GM18520 (cell line): Measurements from ENCODE around the gene ADGRE2.
"Not testable (repeated sequence)": the region's sequence is repeated elsewhere in the genome, so short reads cannot be mapped to it uniquely, and the experiment has no call there.

Source experiments
- ATAC-seq: cut with Tn5 transposase; IDR thresholded peaks from one replicate; pipeline ENCODE4 v1.9.1; 2021; ENCODE audit not compliant: unreplicated experiment

The ADGRE2 gene

DNA sequence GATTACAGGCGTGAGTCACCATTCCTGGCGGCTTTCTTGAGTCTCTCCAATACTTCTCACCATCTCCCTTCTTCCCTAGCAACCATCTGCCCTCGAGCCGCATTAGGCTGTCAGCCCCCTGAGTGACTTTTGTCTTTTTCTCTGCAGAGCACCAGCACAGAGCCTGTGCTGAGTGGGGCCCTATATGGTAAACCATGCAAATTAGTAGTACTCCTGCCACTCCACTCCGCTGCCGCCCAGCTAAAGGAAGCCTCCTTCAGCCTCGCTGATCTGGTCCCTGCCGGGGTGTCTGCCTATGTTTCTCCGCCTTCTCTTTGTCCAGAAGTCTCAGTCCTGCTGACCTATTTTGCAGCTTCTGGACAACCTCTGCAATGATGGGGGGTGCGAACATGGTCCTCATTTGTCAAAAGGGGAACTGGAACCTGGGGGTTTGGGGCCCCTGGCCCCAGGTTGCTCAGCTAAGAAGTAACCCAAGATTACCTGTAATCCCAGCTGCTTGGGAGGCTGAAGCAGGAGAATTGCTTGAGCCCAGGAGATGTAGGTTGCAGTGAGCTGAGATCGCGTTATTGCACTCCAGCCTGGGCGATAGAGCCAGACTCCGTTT lies 2.4 kb upstream of the ADGRE2 start:
- not testable (repeated sequence) for ATAC-seq

DNA sequence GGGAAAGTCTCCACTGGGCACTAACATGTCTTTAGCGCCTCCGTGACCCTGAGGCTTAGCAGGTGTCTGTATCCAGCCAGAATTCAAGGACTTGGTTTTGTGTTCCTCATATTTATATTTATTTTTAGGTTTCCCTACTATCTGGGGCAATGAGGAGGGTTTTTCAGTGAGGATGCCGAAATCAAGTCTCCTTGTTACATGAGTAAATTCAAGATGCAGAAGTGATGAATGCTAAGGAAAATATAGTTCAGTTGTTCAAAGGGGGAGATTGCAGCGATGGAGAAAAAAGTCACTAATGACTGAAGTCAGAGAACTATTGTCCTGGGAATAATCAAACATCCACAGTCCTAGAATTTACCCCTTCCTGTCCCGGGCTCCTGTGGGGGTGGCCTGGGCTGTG lies 791 bp upstream of the ADGRE2 start:
- ATAC-seq: no peak

DNA sequence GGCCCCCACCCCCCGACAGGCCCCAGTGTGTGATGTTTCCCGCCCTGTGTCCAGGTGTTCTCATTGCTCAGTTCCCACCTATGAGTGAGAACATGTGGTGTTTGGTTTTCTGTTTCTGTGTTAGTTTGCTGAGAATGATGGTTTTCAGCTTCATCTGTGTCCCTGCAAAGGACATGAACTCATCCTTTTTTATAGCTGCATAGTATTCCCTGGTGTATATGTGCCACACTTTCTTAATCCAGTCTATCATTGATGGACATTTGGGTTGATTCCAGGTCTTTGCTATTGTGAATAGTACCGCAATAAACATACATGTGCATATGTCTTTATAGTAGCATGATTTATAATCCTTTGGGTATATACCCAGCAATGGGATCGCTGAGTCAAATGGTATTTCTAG lies 715 bp downstream of the ADGRE2 start:
- ATAC-seq: not testable (repeated sequence)

DNA sequence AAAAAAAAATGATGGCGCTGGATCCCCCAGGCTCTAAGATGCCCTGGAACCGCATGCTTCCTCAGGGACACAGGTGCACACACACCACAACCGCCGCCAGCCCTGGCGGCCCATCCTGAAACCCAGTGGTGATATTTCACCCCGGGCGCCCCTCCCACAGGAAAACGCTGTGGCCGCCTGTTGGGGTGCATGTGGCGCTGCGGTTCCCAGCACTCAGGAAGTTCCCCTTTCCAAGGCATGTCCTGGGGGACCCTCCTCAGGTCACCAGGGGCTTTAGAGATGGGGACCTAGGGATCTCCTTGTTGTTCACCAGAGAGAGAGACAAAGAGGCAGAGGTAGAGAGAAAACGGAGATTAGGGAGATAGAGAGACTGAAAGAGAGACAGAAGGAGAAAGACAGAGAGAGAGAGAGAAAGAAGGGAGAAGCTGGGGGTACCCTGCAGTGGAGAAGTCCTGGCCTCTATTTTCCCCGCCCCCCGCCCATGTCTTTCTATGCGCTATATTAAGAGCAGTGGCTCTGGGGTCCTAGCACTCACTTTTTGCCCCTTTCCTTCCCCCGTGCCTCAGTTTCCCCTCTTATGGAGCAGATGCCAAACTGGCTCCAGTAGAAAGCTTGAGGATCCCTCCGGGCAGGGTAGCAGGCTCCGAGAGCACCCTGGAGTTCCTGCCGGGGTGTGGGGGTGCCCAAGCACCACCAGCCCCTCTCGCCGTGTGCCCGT lies 2.3 kb downstream of the ADGRE2 start:
- ATAC-seq: no peak

DNA sequence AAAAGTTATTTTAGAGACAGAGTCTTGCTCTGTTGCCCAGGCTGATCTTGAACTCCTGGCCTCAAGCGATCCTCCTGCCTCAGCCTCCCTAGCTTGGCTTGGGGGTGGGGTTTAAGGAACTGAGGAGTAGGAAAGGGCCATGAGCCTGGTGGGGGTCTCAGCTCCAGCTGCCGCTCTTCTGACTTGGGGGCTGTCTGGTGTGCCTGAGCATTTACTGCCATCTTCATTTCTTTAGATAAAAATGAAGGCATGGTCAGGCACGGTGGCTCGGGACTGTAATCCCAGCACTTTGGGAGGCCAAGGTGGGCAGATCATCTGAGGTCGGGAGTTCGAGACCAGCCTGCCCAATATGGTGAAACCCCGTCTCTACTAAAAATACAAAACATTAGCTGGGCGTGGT lies 3.0 kb downstream of the ADGRE2 start:
- not testable (repeated sequence) for ATAC-seq

DNA sequence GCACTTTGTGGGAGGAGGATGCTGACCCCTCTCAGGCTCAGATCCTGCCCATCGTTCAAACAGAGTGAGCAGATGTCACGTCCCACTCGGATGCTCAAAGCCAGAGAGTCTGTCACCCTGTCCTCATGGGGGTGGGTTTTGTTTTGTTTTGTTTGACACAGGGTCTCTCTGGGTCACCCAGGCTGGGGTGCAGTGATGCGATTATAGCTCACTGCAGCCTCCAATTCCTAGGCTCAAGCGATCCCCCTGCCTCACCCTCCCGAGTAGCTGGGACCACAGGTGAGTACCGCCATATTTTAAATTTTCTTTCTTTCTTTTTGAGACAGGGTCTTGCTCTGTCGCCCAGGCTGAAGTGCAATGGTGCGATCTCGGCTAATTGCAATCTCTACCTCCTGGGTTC lies 4.0 kb downstream of the ADGRE2 start:
- no peak for ATAC-seq

DNA sequence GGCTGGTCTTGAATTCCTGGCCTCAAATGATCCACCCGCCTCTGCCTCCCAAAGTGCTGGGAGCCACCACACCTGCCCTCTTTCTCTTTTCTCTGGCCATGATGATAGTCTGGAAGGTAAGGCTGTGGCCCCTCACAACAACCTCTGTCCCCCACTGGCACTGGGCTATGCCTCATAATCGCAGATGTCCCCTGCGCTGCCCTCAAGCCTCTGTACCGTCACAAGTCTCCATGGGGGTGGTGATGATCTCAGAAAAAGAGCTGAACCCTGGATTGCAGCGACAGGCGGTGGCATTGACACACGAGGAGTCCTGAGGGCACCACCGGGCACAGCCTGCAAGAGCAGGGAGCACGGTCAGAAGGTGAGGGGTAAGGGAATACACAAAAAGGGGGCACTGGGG lies 4.6 kb downstream of the ADGRE2 start:
- not testable (repeated sequence) for ATAC-seq

DNA sequence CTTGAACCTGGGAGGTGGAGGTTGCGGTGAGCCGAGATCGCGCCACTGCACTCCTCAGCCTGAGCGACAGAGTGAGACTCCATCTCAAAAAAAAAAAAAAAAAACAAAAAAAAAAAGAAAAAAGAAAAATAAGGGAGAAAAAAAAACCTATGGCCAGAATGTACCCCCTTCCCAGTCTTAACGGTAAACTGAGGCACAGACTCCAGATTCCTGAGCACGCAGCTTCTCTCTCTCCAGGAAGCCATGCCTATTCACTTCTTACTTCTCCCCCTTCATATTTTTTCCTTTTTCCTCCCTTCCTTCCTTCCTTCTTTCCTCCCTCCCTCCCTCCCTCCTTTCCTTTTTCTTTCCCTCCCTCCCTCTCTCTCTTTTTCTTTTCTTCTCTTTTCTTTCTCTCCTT lies 5.4 kb downstream of the ADGRE2 start:
- ATAC-seq: no peak

DNA sequence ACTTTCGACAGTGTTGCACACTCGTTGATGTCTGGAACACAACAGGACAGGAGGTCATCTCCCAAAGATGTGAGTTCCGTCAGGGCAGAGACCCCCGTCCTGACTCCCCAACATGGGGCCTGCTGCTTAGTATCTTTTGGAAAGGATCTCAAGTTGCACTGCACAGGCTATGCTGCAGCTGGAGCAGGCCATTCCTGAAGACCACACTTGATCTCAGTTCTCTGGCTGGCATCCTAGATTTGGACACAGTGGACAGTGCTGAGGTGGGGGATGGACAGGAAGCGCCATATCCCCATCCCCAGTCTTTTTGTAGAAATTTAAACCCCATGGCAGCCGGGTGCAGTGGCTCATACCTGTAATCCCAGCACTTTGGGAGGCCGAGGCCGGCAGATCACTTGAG lies 5.9 kb downstream of the ADGRE2 start:
- ATAC-seq: no peak

DNA sequence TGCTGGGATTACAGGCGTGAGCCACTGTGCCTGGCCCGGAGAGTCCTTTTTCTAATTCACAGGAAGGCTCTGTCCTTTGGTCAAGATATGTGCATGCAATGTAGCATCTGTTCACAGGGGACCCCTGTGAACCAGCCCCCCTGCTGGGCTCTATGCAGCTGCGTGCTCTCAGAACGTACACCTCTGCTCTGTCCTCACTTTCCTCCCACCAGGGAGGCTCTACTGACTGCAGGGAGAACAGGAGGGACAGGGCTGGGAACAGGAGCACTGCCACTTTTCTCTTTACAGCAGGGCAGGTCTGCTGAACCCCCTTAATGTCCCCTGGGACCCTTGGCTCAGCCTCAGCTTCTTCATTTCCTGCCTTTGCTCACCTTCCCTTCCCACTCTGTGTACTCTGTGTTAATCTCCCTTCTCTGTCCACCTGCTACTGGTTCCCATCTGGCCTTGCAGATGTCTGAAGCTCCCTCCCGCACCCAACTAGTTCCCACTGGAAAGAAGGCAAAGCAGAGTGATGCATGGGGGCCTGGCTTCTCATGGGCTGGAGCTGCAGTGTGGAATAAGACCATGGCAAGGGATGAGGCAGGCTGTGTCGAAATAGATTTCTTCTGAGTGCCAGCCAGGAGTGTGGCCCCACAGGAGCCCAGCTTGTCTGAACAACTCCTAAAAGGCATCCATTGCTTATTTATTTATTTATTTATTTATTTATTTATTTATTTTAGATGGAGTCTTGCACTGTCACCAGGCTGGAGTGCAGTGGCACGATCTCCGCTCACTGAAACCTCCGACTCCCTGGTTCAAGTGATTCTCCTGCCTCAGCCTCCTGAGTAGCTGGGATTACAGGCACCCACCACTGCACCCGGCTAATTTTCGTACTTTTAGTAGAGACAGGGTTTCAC lies 7.2 kb downstream of the ADGRE2 start:
- no peak for ATAC-seq

DNA sequence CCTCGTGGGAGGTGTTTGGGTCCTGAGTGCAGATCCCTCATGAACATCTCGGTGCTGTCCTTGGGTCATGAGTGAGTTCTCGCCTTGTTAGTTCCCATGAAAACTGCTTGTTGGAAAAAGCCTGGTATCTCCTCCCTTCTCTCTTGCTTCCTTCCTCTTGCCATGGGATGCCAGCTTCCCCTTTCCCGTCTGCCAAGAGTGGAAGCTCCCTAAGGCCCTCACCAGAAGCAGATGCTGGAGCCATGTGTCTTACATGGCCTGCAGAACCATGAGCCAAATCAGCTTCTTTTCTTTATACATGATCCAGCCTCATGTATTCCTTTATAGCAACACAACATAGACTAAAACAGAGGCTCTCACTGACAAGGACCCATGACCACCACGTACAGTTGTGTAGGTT lies 8.2 kb downstream of the ADGRE2 start:
- no peak for ATAC-seq

DNA sequence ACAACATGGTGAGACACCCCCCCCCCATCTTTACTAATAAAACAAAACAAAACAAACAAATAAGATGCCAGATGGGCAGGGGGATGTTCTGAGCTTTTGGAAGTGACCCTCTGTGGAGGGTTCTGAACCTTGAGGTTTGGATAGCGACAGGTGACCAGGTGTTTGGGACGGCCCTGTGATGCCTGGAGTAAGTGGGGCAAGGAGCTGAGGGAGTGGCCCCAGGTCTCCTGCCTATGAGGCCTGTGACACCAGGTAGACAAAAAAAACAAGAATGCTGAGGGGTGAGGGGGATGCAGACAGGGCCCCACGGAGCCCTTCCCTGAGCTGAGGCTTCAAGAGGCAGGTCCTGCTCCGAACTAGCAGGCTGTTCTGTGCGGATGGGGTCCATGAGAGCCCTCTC lies 9.2 kb downstream of the ADGRE2 start:
- ATAC-seq: no peak

DNA sequence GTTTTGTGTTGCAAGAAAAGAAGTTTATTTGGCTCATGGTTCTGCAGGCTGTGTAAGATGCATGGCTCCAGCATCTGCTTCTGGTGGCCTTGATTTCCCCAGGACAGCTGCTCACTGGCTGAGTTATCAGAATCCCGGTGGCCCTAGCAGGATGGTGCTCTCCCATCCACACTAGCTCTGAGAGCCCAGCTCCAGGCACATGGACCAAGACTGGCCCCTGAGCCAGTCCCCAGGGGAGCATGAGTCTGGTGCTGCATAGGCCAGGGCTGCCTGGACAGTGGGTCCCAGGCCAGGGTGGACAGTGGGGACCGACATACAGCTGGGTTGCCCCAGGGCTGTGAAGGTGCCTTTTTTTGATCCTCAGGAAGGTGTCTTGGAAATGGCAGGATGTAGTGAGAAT lies 10.4 kb downstream of the ADGRE2 start:
- no peak for ATAC-seq

DNA sequence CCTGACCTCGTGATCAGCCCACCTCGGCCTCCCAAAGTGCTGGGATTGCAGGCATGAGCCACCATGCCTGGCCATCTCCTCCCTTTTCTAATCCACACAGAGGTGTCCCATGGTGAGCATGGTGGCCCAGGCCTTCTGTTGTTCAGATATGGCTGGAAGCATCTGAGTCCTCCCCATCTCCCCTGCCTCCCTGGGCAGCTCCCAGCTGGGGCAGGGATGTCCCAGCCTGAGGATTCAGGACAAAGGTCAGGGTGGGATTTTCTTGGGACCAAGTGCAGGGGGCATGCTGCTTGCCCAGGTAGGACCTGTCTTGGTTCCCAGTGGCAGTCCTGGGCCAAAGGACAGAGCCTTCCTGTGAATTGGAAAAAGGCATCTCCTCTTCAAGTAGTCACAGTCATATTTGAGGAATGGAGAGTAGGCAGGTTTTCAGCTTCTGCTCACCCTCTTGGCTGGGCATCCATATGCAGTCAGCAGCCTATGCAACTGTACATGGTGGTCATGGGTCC lies 10.8 kb downstream of the ADGRE2 start:
- ATAC-seq: no peak

DNA sequence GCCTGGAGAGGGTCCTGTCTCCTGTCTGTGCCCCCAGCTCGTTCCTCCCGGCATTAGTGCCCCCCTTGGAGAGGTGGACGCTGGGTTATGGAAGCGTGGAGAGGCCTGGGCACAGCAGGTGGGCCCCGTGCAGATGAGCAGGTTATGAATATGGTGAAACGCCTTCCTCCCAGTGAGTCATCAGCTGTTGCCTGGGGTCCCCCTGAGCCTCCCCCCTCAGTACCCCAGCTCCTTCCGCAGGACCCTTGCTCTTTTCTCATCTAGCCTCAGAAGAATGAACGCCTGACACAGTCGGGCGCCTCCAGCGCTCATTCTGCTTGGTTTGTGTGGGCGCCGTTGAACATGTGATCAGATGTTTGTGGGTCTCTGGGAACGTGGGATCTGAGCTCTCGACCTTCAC lies 12.5 kb downstream of the ADGRE2 start:
- ATAC-seq: not testable (repeated sequence)

DNA sequence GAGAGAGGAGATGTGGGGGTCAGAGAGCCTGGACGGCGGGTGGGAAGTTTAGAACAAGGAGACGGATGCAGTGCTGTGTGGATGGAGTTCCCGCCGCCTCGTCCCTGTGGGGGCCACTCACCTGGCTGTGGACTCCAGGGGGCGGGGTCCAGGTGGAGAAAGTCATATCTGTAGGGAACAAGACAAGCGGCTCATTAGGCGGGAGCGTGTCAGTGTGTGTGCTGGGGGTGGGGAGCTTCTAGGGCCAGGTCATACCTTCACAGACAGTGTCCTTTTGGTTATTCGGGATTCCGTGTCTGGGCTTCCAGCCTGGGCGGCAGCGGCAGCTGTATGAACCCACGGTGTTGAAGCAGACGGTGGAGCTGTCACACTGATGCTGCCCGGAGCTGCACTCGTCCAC lies 13.0 kb downstream of the ADGRE2 start:
- ATAC-seq: not testable (repeated sequence)

DNA sequence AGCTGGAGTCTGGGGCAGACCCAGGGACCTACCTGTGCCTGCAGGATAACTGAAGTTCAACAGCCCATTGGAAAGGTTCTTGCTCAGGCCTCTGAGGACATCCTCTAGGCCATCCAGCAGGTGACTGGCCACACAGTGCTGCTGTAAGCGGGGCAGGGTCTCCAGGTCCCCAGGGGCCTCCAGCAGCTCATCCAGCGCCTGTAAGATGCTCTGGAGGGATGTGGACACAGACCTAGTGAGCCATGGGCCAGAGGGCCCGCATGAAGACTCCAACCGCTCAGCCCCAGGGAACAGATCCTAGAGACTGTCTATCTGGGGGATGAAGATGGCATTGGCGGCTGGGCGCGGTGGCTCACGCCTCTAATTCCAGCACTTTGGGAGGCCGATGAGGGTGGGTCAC lies 14.0 kb downstream of the ADGRE2 start:
- no peak for ATAC-seq

DNA sequence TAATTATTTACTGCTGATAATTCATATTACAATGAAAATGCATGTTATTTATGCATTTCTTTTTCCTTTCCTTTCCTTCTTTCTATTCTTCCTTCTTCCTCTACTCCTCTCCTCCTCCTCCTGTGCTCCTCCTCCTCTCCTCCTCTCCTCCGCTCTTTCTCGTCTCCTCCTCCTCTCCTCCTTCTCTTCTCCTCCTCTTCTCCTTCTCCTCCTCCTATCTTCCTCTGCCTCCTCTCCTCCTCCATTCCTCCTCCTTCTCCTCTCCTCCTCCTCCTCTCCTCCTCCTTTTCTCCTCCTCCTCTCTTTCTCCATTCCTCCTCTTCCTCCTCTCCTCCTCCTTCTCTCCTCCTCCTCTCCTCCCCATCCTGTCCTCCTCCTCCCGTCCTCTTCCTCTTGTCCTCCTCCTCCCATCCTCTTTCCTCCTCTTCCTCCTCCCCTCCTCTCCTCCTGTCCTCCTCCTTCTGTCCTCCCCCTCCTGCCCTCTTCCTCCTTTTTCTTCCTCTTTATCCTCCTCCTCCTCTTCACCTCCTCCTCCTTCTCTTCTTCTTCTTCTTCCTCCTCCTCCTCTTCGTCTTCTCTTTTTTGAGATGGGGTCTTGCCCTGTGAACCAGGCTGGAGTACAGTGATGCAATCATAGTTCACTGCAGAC lies 14.7 kb downstream of the ADGRE2 start:
- ATAC-seq: no peak

DNA sequence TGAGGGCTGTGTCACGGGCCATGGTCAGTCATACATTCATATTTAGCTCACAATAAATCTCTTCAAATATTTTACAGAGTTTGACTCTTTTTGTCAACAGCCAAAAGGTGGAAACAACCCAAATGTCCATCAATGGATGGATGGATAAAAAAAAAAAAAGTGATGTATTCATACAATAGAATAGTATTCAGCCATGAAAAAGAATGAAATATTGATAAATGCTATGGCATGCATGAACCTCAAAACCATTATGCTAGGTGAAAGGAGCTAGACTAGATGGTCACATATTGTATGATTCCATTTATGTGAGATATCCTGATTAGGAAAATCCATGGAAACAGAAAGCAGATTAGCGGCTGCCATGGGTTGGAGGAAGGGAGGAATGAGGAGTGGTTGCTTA lies 16.2 kb downstream of the ADGRE2 start:
- no peak for ATAC-seq

DNA sequence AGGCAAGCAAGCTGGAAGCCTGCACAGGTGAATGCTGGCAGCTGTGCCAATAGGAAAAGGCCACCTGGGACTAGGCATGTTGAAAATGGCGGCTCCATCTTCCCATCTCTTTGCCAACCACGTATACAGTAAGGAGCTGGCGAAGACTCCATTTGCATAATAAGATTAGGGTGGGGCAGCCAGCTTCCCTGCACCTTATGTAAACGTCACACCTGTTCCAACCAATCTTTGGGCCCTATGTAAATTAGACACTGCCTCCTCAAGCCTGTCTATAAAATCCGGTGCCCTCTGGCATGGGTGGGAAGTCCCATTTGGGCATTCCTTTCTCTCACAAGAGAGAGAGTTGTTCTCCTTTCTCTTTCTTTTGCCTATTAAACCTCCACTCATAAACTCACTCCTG lies 16.8 kb downstream of the ADGRE2 start:
- no peak for ATAC-seq

DNA sequence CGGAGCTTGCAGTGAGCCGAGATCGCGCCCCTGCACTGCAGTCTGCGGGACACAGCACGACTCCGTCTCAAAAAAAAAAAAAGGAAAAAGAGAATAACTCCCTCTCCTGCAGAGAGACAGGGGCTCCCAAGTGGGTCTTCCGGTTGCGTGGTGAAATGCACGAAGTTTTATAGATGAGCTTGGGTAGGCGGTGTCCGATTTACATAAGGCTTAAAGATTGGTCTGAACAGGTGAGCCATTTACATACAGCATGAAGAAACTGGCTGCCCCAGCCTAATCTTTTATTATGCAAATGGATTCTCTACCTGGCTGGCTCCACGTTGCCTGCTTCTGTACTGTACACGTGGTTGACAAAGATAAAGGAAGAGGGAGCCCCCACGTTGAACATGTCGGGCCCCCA lies 19.5 kb downstream of the ADGRE2 start:
- ATAC-seq: no peak
